NCI-H526 treated with DMSO at 0.1 percent for 48 hours (cell line): Measurements from ENCODE around the gene TPRN.
A peak's percentile ranks its signal among the peaks of the same experiment; 100 is the strongest.
"Not testable (repeated sequence)": the region's sequence is repeated elsewhere in the genome, so short reads cannot be mapped to it uniquely, and the experiment has no call there.

Experiments used
- DNase-seq: peaks from one replicate; lab custom pipeline; 2025; lab: John Stamatoyannopoulos, UW

The TPRN gene, protein sequence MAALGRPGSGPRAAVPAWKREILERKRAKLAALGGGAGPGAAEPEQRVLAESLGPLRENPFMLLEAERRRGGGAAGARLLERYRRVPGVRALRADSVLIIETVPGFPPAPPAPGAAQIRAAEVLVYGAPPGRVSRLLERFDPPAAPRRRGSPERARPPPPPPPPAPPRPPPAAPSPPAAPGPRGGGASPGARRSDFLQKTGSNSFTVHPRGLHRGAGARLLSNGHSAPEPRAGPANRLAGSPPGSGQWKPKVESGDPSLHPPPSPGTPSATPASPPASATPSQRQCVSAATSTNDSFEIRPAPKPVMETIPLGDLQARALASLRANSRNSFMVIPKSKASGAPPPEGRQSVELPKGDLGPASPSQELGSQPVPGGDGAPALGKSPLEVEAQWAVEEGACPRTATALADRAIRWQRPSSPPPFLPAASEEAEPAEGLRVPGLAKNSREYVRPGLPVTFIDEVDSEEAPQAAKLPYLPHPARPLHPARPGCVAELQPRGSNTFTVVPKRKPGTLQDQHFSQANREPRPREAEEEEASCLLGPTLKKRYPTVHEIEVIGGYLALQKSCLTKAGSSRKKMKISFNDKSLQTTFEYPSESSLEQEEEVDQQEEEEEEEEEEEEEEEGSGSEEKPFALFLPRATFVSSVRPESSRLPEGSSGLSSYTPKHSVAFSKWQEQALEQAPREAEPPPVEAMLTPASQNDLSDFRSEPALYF

GRCh38 chr9:137200311-137201204 is at the start of gene TPRN:
Gene TPRN, minus strand, starts transcription at chr9:137200741. Its CDS starts 30 bp downstream, at chr9:137200711.
- DNase-seq, result peak; percentile 93

GRCh38 chr9:137247916-137248175 is 47.3 kb upstream of the TPRN start:
- no peak for DNase-seq

- DNase-seq, result no peak
Measured at GRCh38 chr9:137247135-137247915, 46.8 kb upstream of the TPRN start.

DNA sequence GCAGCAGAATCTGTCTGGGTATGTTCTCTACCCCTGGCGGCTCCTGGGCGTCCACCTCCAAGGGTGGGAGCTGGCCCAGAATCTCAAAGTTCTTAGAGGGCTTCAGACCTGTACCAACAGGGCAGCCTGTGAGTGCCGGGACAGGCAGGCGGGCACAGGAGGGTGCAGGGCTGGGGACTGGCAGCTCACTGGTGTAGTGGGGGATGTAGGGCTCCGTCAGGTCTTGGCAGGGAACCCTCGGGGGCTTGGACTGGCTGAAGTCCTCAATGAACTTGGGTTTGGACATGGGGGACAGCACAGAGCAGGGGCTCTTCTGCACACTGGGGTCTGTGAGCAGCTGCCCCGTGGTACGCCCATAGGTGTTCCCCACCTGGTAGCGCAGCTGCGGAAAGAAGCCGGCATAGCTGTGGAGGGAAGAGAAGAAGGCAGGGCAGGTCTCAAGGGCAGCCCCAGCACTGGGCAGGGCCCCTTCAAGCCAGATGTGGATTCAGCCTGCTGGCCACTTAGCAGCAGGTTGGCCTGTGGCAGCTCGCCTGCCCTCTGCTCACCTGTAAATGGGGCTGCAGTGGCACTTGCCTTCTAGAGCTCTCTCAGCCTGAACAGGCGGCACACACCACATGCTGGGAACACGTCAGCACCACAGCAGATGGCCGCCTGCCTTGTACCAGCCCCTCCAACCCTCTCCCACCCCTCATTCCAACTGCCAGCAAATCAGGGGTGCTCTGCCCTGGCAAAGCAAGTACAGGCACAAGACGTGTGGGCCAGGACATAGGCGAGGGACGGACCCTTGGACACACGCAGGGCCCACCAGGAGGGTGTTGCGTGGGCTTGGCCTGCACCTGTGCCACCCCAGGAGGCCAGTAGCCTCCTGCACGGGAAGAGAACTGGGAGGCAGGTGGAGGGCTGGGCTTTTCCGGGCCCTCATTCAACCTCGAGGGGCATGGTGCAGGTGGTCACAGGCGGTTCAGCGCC is 45.2 kb upstream of the TPRN start:
- DNase-seq, result no peak

GRCh38 chr9:137244486-137245449 is 44.2 kb upstream of the TPRN start:
- no peak for DNase-seq

- no peak for DNase-seq
Measured at GRCh38 chr9:137243626-137244485, 43.3 kb upstream of the TPRN start.

DNA sequence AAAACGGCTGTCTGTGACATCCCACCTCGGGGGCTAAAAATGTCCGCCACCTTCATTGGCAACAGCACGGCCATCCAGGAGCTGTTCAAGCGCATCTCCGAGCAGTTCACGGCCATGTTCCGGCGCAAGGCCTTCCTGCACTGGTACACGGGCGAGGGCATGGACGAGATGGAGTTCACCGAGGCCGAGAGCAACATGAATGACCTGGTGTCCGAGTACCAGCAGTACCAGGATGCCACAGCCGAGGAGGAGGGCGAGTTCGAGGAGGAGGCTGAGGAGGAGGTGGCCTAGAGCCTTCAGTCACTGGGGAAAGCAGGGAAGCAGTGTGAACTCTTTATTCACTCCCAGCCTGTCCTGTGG is 42.7 kb upstream of the TPRN start:
- DNase-seq, result not testable (repeated sequence)

GRCh38 chr9:137242269-137243203 is 42.0 kb upstream of the TPRN start:
- DNase-seq, result no peak

GRCh38 chr9:137241490-137242268 is 41.1 kb upstream of the TPRN start:
- DNase-seq, result no peak

DNA sequence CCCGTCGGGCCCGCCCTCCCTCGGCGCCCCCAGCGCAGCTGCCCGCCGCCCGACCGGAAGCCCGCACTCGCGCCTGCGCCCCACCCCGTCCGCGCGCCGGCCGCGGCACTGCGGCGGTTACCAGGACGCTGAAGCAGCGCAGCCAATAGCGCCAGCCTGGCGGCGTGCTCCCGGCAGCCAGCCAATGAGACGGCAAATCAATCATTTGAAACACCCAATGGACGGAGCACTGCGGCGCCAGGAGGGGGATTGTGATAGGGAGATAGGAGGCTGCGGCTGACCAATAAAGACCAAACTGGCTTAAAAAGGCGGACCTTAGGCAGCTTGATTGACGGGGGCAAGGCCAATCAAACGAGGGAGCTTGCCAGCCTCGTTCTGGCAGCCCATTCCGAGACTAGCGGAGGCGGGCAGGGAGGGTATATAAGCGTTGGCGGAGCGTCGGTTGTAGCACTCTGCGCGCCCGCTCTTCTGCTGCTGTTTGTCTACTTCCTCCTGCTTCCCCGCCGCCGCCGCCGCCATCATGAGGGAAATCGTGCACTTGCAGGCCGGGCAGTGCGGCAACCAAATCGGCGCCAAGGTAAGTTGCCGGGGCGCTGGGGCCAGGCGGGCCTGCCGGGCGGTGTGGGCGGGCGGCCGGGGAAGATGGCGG is 40.4 kb upstream of the TPRN start, which contains the start of gene TUBB4B:
Gene TUBB4B, plus strand, starts transcription at position 447 of the 649 bp plus-strand sequence. Its CDS starts 74 bp downstream, at position 521.
- peak; percentile 98 for DNase-seq

DNA sequence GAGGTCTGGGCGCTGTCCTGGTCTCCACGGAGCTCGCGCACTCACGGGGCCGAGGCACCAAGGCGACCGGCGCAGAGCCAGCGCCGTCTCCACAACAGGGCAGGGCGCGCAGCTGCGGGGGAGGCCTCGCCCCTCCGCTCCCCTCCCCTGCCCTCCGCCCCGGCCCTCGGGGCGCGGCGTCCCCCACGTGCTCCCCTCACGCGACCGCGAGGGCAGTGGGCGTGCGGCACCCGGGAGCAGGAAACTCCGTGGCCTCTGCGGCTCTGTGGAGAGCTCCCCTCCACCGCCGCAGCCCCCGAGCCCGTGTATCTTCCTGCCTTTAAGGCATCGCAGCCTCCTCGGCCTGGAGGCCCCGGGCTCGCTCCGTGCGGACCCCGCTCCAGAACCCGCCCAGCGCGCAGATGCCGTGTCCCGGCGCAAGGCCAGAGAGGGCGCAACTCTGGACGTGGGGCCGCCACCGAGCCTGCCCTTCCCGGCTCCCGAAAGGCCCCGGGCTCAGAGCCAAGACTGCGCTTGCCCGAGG is 39.8 kb upstream of the TPRN start:
- no peak for DNase-seq

- not testable (repeated sequence) for DNase-seq
Measured at GRCh38 chr9:137239541-137240200, 39.1 kb upstream of the TPRN start.

DNA sequence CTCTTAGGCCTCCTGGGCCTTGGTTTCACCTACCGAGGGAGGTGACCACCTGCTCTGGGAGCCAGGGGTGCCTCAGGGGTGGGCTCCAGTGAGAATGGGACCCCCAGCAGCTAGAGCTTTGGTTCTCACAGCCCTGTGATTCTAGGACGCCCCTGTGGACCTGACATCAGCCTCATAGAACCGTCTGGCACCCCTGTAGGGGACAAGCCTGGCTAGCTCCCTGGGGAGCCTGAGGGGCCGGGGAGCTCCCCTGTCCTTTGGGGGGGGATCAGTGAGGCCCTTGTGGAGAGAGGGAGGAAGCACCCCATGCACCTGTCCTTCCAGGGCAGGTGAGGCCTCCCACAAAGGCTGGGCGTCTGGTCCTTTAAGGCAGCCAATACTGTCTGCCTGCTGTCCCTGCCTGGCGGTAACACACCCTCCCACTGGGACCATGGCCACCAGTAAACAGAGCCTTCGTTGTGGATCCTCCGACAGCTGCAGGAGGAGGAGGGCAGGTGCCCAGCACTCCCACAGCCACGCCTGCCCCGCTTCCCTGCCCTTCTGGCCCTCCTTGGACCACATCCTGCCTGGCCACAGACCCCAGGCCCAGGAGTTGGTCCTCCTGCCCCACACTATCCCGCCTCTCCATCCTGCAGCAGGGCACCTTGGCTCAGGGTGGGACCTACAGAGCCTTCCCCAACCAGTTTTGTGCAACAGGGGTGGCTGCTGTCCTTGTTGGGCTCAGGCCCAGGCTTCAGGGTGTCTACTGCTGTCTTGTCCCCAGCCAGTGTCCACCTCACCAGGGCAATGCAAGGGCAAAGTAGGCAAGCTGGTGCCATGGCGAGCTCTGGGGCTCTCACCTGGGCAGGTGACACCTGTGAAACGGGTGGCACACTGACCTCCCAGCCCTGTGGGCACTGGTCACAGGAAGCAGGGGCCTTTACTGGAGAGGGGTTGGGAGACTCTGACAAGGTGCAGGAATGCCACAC is 37.5 kb upstream of the TPRN start:
- DNase-seq, result peak; percentile 12

GRCh38 chr9:137236936-137237421 is 36.4 kb upstream of the TPRN start:
- DNase-seq, result no peak
